Measurements from ENCODE around the gene SOX10.

The SOX10 gene

GRCh38 chr22:38016182-38017151 is 32.1 kb upstream of the SOX10 start:
- no peak for DNase-seq

GRCh38 chr22:38014083-38014482 is 29.7 kb upstream of the SOX10 start:
- DNase-seq, result no peak

- DNase-seq, result no peak
Observed at GRCh38 chr22:38012604-38013072, 28.3 kb upstream of the SOX10 start.

GRCh38 chr22:38009000-38009806 is 24.8 kb upstream of the SOX10 start:
- DNase-seq, result no peak

GRCh38 chr22:38007330-38007902 is 23.1 kb upstream of the SOX10 start:
- no peak for DNase-seq

GRCh38 chr22:38006906-38007305 is 22.6 kb upstream of the SOX10 start:
- DNase-seq, result no peak

- DNase-seq, result no peak
Observed at GRCh38 chr22:38005943-38006342, 21.6 kb upstream of the SOX10 start.

GRCh38 chr22:37999640-38000272 is 15.4 kb upstream of the SOX10 start:
- DNase-seq, result peak; percentile 0

DNA sequence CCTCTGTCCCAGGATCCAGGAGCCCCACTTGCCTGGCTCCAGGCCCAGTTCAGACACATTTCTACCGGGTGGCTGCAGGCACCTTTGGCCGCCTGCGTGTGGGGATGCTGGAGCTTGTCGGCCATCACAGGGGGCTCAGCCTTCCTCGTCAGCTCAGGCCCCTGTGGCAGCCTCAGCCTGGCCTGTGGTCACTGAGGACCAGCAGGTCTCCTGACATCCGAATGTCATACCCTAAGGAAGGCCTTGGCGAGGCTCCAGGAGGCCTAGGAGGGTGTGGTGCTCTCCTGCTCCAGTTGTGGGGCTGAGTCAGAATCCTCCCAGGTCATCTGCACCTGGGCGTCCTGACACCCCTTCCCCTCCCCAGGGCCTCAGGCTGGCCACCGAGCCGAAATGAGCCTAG is 14.9 kb upstream of the SOX10 start:
- DNase-seq, result no peak

DNA sequence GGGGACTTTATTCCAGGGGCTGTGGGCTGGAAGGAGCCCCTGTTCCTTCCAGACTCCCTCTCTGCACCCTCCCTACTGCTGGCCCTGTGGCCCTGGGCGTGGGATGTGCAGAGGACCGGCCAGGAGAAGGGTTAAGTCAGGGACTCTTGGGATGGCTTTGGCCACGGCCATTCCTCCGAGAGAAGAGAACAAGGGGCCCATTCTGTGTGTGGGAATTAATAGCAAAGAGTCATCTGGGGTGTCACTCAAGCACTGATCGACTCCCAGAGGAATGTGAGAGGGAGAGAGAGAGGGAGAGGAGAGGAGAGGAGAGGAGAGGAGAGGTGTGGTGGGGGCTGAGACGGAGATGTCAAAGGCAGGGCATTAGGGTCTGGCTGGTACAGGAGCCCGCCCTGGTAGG is 14.2 kb upstream of the SOX10 start:
- no peak for DNase-seq

- no peak for DNase-seq
Observed at GRCh38 chr22:37996515-37997246, 12.3 kb upstream of the SOX10 start.

- DNase-seq, result no peak
Observed at GRCh38 chr22:37996079-37996478, 11.7 kb upstream of the SOX10 start.

GRCh38 chr22:37995460-37995859 is 11.1 kb upstream of the SOX10 start:
- DNase-seq, result no peak

- no peak for DNase-seq
Observed at GRCh38 chr22:37994982-37995381, 10.6 kb upstream of the SOX10 start.

DNA sequence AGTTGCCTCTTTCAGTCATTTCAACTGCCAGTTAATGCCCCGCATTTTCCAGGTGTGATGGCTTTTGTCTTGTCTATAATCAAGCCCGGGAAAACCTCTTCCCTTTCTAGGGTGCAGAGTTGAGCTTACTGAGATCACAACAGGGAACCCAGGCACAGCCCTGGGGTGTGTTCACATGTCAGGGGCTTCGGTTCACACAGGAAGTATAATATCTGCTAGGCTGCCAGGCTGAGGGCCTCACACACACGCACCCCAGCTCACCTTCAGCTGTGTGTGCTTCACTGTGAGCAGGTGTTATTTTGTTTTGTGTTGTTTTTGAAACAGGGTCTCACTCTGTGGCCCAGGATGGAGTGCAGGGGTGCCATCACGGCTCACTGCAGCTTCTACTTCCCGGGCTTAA is 9.7 kb upstream of the SOX10 start:
- no peak for DNase-seq

GRCh38 chr22:37991731-37992442 is 7.5 kb upstream of the SOX10 start:
- no peak for DNase-seq

DNA sequence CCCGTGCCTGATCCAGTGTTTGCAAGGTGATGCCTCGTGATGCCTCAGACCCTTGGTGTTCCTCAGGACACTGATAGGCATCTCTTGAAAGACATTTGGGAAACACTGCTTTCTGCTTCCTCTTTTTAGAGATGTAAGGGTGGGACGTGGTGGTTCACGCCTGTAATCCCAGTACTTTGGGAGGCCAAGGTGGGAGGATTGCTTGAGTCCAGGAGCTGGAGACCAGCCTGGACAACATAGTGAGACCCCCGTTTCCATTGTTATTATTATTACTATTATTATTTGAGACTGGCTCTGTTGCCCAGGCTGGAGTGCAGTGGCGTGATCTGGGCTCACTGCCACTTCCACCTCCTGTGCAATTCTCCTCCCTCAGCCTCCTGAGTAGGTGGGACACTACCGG is 6.5 kb upstream of the SOX10 start:
- DNase-seq, result no peak

GRCh38 chr22:37990301-37990700 is 5.9 kb upstream of the SOX10 start:
- no peak for DNase-seq

GRCh38 chr22:37989146-37990045 is 5.0 kb upstream of the SOX10 start:
- DNase-seq, result no peak

DNA sequence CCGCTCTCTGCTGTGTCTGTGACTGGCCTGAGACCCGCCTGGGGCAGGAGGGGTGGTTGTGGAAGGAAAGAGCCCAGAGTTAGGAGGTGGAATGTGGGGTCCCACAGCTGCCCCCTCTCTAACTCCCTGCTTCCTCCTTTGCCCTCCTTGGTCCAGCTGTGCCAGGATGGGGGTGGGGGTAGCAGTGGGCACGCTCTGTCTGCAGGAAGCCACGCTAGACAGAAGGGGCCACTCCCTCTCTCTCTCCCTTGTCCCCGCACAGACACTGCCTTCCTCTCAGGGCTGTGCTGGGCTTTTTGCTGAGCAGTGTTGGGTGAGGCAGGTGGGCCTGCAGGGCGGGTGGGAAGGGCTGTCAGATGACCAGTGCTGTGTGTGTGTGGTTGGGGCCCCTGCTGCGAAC is 2.0 kb upstream of the SOX10 start:
- no peak for DNase-seq
